ENCODE measurements around the gene CAPN9.

CAPN9 gene

DNA sequence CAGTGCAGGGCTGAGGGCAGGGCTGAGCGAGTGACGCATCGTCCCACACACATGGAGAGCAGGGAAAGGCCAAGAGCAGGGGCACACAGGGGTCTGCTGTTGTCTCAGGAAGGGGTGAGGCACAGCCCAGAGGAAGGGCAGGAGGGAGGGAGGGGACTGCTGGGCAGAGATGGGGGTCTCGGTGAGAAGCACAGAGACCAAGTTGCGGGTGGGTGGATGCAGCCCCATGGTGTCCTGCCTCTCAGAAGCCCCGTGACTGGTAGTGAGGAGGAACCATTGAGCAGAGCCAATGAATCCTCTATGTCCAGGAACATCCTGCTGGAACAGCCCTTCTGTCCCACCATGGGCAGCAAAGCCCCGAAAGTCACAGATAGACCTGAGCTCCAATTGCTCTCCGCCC, 103.4 kb downstream of the CAPN9 start:
- no peak for DNase-seq (ENCODE audit: low spot score)

DNA sequence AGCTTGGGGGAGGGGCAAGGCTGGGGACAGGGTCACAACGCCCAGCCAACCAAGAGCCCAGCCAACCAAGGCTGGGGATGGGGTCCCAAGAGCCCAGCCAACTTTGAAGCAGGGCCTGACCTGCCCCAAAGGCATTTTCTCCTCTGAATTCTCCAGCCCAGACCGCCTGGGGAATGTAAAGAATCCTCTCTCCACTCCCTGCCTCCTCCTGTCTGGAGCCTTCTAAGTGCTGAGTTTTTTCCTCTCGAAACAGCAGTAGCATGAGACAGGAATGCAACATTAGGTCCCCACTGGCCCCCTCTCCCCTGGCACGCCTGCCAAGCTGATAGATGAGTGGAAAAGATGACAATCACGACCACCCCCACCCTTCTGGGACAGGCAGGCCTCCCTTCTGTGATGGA, 104.1 kb downstream of the CAPN9 start:
- no peak for DNase-seq (ENCODE audit: low spot score)

Small RNA genes within 50 kb of the gene (small RNA-seq; reads per million reads assigned to genes)
- 0.05 to 2.0 reads per million in 2 experiments for gene RNA5SP79
